Brain microvascular endothelial cell (primary cell): ENCODE results near the gene TMEM270.
"Not testable (repeated sequence)": the region's sequence is repeated elsewhere in the genome, so short reads cannot be mapped to it uniquely, and the experiment has no call there.

ENCODE experiments used
- DNase-seq: peaks from one replicate; pipeline ENCODE4 v3.0.0-alpha.2; 2020
- H3K27ac ChIP-seq: fragments of 250-450 bp; sonication (Bioruptor Pico); 2 replicates; pipeline ENCODE4 v1.5.1; 2020; ENCODE audit warnings: mild to moderate bottlenecking, moderate library complexity
- H3K27me3 ChIP-seq: fragments of 250-450 bp; sonication (Bioruptor Pico); replicated peaks from 2 replicates; pipeline ENCODE4 v1.5.1; 2020; ENCODE audit warnings: mild to moderate bottlenecking
- H3K36me3 ChIP-seq: fragments of 250-450 bp; sonication (Bioruptor Pico); replicated peaks from 2 replicates; pipeline ENCODE4 v1.5.1; 2020; ENCODE audit warnings: mild to moderate bottlenecking
- H3K4me3 ChIP-seq: 2 replicates; pipeline ENCODE4 v1.5.1; 2011; ENCODE audit warnings: low read depth, mild to moderate bottlenecking, control low read depth, low read length, moderate library complexity
- in situ Hi-C: cut with HindIII; loops from 2 replicates; pipeline ENCODE4 v1.10.0; 2017; ENCODE audit warnings: low sequenced_read_pairs, low pct_ligation_motif_present
- TF ChIP-seq, protein P1 (sequence below): IDR thresholded peaks from 2 replicates; pipeline ENCODE4 v1.5.1; 2011; ENCODE audit warnings: low read depth, mild to moderate bottlenecking, moderate library complexity, low read length, control low read depth, inconsistent platforms; ENCODE audit errors: missing control alignments

TMEM270 gene

GRCh38 chr7:73831584-73831833 lies 29.4 kb upstream of the TMEM270 start:
- DNase-seq = no peak
- Histone ChIP-seq H3K27ac (no peak overlapping the region), H3K27me3 (no peaks in the 10 kb centered on the region), H3K4me3 (no peak overlapping the region), H3K36me3 (no peaks in the 10 kb centered on the region)
- TF ChIP-seq, protein P1, sequence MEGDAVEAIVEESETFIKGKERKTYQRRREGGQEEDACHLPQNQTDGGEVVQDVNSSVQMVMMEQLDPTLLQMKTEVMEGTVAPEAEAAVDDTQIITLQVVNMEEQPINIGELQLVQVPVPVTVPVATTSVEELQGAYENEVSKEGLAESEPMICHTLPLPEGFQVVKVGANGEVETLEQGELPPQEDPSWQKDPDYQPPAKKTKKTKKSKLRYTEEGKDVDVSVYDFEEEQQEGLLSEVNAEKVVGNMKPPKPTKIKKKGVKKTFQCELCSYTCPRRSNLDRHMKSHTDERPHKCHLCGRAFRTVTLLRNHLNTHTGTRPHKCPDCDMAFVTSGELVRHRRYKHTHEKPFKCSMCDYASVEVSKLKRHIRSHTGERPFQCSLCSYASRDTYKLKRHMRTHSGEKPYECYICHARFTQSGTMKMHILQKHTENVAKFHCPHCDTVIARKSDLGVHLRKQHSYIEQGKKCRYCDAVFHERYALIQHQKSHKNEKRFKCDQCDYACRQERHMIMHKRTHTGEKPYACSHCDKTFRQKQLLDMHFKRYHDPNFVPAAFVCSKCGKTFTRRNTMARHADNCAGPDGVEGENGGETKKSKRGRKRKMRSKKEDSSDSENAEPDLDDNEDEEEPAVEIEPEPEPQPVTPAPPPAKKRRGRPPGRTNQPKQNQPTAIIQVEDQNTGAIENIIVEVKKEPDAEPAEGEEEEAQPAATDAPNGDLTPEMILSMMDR = no peak
- in situ Hi-C loops = no loop called here

DNA sequence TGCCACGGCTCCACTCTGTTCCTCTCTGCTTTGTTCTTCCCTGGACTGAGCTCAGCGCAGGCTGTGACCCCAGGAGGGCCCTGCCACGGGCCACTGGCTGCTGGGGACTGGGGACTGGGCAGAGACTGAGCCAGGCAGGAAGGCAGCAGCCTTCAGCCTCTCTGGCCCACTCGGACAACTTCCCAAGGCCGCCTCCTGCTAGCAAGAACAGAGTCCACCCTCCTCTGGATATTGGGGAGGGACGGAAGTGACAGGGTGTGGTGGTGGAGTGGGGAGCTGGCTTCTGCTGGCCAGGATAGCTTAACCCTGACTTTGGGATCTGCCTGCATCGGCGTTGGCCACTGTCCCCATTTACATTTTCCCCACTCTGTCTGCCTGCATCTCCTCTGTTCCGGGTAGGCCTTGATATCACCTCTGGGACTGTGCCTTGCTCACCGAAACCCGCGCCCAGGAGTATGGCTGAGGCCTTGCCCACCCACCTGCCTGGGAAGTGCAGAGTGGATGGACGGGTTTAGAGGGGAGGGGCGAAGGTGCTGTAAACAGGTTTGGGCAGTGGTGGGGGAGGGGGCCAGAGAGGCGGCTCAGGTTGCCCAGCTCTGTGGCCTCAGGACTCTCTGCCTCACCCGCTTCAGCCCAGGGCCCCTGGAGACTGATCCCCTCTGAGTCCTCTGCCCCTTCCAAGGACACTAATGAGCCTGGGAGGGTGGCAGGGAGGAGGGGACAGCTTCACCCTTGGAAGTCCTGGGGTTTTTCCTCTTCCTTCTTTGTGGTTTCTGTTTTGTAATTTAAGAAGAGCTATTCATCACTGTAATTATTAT lies 28.9 kb upstream of the TMEM270 start:
- Histone ChIP-seq H3K27ac (no peak overlapping the region), H3K4me3 (no peak overlapping the region), H3K27me3 (no peaks in the 10 kb centered on the region), H3K36me3 (no peaks in the 10 kb centered on the region)
- DNase-seq = no peak
- TF ChIP-seq, protein P1 = no peak
- in situ Hi-C loops = no loop called here

DNA sequence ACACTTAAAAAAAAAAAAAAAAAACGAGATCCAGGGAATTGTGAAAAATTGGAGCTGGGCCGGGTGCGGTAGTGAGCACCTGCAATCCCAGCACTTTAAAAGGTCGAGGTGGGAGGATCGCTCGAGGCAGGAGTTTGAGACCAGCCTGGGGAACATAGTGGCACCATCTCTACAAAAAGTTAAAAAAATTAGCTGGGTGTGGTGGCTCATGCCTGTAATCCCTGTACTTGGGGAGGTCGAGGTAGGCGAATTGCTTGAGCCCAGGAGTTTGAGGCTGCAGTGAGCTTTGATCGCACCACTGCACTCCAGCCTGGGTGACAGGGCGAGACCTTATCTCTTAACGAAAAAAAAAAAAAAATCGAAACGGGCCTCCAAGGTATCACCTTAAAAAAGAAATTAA lies 28.2 kb upstream of the TMEM270 start:
- H3K27me3 ChIP-seq = no peaks in the 10 kb centered on the region
- H3K36me3 ChIP-seq = no peaks in the 10 kb centered on the region
- no peak overlapping the region for H3K27ac ChIP-seq
- in situ Hi-C loops = no loop called here
- TF ChIP-seq, protein P1 = no peak
- no peak overlapping the region for H3K4me3 ChIP-seq
- DNase-seq = no peak

DNA sequence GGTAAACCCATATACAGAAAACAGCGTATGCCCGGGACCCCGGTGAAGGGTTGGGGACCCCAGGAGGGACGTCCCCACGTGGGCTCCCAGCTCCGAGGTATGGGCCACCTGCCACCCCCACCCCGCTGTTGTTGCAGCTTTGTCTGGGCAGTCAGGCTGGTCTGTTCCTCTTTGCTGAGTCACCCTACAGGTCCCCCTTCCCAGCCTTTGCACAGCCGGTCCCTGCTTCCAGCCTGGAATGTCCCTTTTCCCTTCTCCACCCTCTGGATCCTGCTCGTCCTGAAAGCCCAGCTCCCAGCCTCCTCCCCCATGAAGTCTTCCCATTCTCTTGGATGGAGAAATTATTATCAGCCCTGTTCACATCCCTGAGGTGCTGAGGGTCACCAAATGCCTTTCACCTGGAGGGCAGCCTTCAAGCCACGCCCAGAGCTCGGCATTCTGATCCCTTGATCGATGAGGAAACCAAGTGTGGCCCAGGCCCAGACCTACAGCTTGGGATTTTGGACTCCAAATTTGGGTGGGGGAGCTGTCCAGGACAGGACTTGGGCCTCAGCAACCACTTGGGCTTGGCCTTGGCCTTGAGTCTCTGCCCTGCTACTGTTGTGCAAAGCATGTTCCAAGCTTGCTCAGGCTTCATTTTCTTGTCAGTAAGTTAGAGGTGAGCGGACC lies 27.6 kb upstream of the TMEM270 start:
- in situ Hi-C loops = no loop called here
- H3K4me3 ChIP-seq = no peak overlapping the region
- no peaks in the 10 kb centered on the region for H3K36me3 ChIP-seq
- TF ChIP-seq, protein P1 = no peak
- H3K27ac ChIP-seq = no peak overlapping the region
- no peak for DNase-seq
- H3K27me3 ChIP-seq = no peaks in the 10 kb centered on the region

- no peaks in the 10 kb centered on the region for H3K36me3 ChIP-seq
- TF ChIP-seq, protein P1 = no peak
- H3K27ac ChIP-seq = no peak overlapping the region
- no peak for DNase-seq
- H3K4me3 ChIP-seq = no peak overlapping the region
- H3K27me3 ChIP-seq = no peaks in the 10 kb centered on the region
- in situ Hi-C loops = no loop called here
Measured at GRCh38 chr7:73834626-73835191, 26.2 kb upstream of the TMEM270 start.

DNA sequence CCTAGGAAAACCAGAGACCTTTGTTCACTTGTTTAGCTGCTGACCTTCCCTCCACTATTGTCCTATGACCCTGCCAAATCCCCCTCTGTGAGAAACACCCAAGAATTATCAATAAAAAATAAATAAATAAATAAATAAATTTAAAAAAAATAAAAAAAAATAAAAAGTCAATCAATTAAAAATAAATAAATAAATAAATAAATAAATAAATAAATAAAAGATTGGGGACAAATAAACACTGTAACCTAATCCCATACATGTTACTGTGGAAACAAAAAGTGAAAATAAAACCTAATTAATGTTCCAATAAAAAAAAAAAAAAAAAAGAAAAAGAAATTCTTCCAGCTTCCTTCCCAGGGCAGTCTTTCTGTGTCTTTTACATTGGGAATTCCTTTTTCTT lies 23.8 kb upstream of the TMEM270 start:
- H3K4me3 ChIP-seq, in situ Hi-C loops, H3K27ac ChIP-seq, H3K36me3 ChIP-seq, H3K27me3 ChIP-seq, DNase-seq: not testable (repeated sequence)
